HG02610 (cell line): ENCODE results near the gene PTPRJ.

Source experiments
- ATAC-seq: cut with Tn5 transposase; IDR thresholded peaks from one replicate; pipeline ENCODE4 v1.9.1; 2021; ENCODE audit warnings: mild to moderate bottlenecking, moderate library complexity; ENCODE audit not compliant: unreplicated experiment

Gene PTPRJ

GRCh38 chr11:48087974-48088681 is 107.8 kb downstream of the PTPRJ start:
- ATAC-seq: no peak

- ATAC-seq: no peak
Measured at GRCh38 chr11:48088682-48089050, 108.3 kb downstream of the PTPRJ start.

- ATAC-seq: no peak
Measured at GRCh38 chr11:48090174-48090573, 109.8 kb downstream of the PTPRJ start.

GRCh38 chr11:48091426-48092102 is 111.2 kb downstream of the PTPRJ start:
- ATAC-seq: no peak

GRCh38 chr11:48093323-48093722 is 113.0 kb downstream of the PTPRJ start:
- ATAC-seq: no peak

- no peak for ATAC-seq
Measured at GRCh38 chr11:48093795-48094642, 113.7 kb downstream of the PTPRJ start.

- ATAC-seq: no peak
Measured at GRCh38 chr11:48094643-48095339, 114.4 kb downstream of the PTPRJ start.

GRCh38 chr11:48095779-48096470 is 115.6 kb downstream of the PTPRJ start:
- no peak for ATAC-seq

GRCh38 chr11:48096588-48097525 is 116.5 kb downstream of the PTPRJ start:
- no peak for ATAC-seq

GRCh38 chr11:48098024-48098423 is 117.7 kb downstream of the PTPRJ start:
- no peak for ATAC-seq

- ATAC-seq: no peak
Measured at GRCh38 chr11:48099916-48100446, 119.6 kb downstream of the PTPRJ start.

- ATAC-seq: no peak
Measured at GRCh38 chr11:48101044-48101733, 120.8 kb downstream of the PTPRJ start.

- no peak for ATAC-seq
Measured at GRCh38 chr11:48101958-48102357, 121.6 kb downstream of the PTPRJ start.

GRCh38 chr11:48103621-48104567 is 123.5 kb downstream of the PTPRJ start:
- ATAC-seq: no peak

GRCh38 chr11:48104568-48104924 is 124.2 kb downstream of the PTPRJ start:
- ATAC-seq: no peak

GRCh38 chr11:48105096-48105990 is 125.0 kb downstream of the PTPRJ start:
- ATAC-seq: no peak

GRCh38 chr11:48106166-48106565 is 125.8 kb downstream of the PTPRJ start:
- no peak for ATAC-seq
